Endothelial cell of umbilical vein (primary cell): ENCODE measurements around the gene F3. TPM values are rescaled to one million over a fixed set of nuclear protein-coding genes. Genes with fewer than 3 reads are reported as not detected.
A peak's percentile ranks its signal among the peaks of the same experiment; 100 is the strongest.

Source experiments
- BruUV-seq: library from RNA; stranded (reverse); fragments of 400-500 nt; replicated peaks from 2 replicates; lab custom pipeline; 2021; lab: Mats Ljungman, UMichigan
- CTCF ChIA-PET: fragments of 300-600, 350-600 bp; sonication (Branson Sonifier 250); formaldehyde crosslinking; loops from one replicate; lab custom pipeline; 2021; ENCODE audit warnings: antibody characterized with exemption, inconsistent platforms; lab: Charles Lee
- POLR2A ChIA-PET: fragments of 300-600, 350-600 bp; sonication (Branson Sonifier 250); formaldehyde crosslinking; loops from one replicate; lab custom pipeline; 2021; ENCODE audit warnings: antibody characterized with exemption, inconsistent platforms; lab: Charles Lee
- DNase-seq: peaks from one replicate; pipeline ENCODE4 v3.0.0-alpha.2; 2011; ENCODE audit warnings: low read depth, low spot score
- FAIRE-seq: peaks from 2 replicates; lab custom pipeline; 2011; peaks lifted over from hg19 to GRCh38; lab: Jason Lieb, UNC
- H2AFZ ChIP-seq: 2 replicates; pipeline ENCODE4 v1.6.0; 2012; ENCODE audit warnings: low read depth, low read length, control low read depth, inconsistent platforms
- H3K27ac ChIP-seq: 2 replicates; pipeline ENCODE4 v1.5.1; 2011; ENCODE audit warnings: low read depth, mild to moderate bottlenecking, control low read depth, low read length, moderate library complexity; ENCODE audit not compliant: insufficient read depth
- H3K27me3 ChIP-seq, 2 experiments: 2 replicates each; pipeline versions ENCODE4 v1.6.0 to v1.6.1; 2011; ENCODE audit warnings: low read length in 2 of 2, mixed read lengths in 1 of 2; ENCODE audit not compliant: control insufficient read depth in 2 of 2, insufficient read depth in 2 of 2
- H3K36me3 ChIP-seq, 2 experiments: 2 replicates in 1 of 2; 3 replicates in 1 of 2; pipeline ENCODE4 v1.5.1; 2011; ENCODE audit warnings: low read length in 2 of 2, mild to moderate bottlenecking in 1 of 2, moderate library complexity in 1 of 2; ENCODE audit not compliant: control insufficient read depth in 2 of 2, insufficient read depth in 2 of 2; ENCODE audit errors: extremely low read depth in 1 of 2
- H3K4me1 ChIP-seq: 3 replicates; pipeline ENCODE4 v1.5.1; 2011; ENCODE audit warnings: mild to moderate bottlenecking, low read length; ENCODE audit not compliant: control insufficient read depth, insufficient read depth; ENCODE audit errors: extremely low read depth
- H3K4me2 ChIP-seq: 2 replicates; pipeline ENCODE4 v1.6.1; 2011; ENCODE audit warnings: low read length, control low read depth, mixed read lengths; ENCODE audit not compliant: insufficient read depth
- H3K4me3 ChIP-seq, 3 experiments: fragments of 200-600 bp in 1 of 3; sonication (generic), shearing (Covaris generic) in 1 of 3; replicated peaks in 1 of 3; 2 replicates each; pipeline ENCODE4 v1.5.1; 2011 to 2016; ENCODE audit warnings: control low read depth in 3 of 3, low read length in 3 of 3, mild to moderate bottlenecking in 2 of 3, inconsistent platforms in 1 of 3, low read depth in 1 of 3, moderate library complexity in 1 of 3; ENCODE audit not compliant: insufficient read depth in 1 of 3
- H3K79me2 ChIP-seq: 2 replicates; pipeline ENCODE4 v1.6.0; 2012; ENCODE audit warnings: low read length, inconsistent platforms; ENCODE audit not compliant: control insufficient read depth, insufficient read depth
- H3K9ac ChIP-seq: replicated peaks from 2 replicates; pipeline ENCODE3; 2011; ENCODE audit warnings: low read length, control low read depth; ENCODE audit not compliant: insufficient read depth; ENCODE audit errors: extremely low read depth
- H3K9me1 ChIP-seq: replicated peaks from 3 replicates; pipeline ENCODE4 v1.6.0; 2011; ENCODE audit warnings: mild to moderate bottlenecking, low read length; ENCODE audit not compliant: control insufficient read depth, insufficient read depth; ENCODE audit errors: extremely low read depth
- H3K9me3 ChIP-seq: replicated peaks from 2 replicates; pipeline ENCODE4 v1.5.1; 2012; ENCODE audit warnings: low read length, inconsistent platforms; ENCODE audit not compliant: control insufficient read depth, insufficient read depth
- H4K20me1 ChIP-seq: replicated peaks from 2 replicates; pipeline ENCODE3; 2011; ENCODE audit warnings: mild to moderate bottlenecking, low read length; ENCODE audit not compliant: control insufficient read depth, insufficient read depth; ENCODE audit errors: extremely low read depth
- FOS ChIP-seq: IDR thresholded peaks from 2 replicates; pipeline ENCODE4 v1.6.1; 2011; ENCODE audit warnings: mild to moderate bottlenecking, low read length, moderate library complexity, borderline replicate concordance; ENCODE audit not compliant: insufficient read depth
- GATA2 ChIP-seq: IDR thresholded peaks from 2 replicates; pipeline ENCODE4 v1.7.0; 2011; ENCODE audit warnings: low read depth, mild to moderate bottlenecking, moderate library complexity, mixed read lengths, low read length; ENCODE audit not compliant: insufficient read length, insufficient read depth
- JUN ChIP-seq: IDR thresholded peaks from 2 replicates; pipeline ENCODE4 v1.6.1; 2011; ENCODE audit warnings: borderline replicate concordance, low read depth; ENCODE audit not compliant: insufficient read length, insufficient read depth
- MYC ChIP-seq: IDR thresholded peaks from one replicate; pipeline ENCODE4 v1.6.1; 2011; ENCODE audit warnings: mild to moderate bottlenecking, low read depth, low read length
- dilution Hi-C: fragments of 300-500 bp; cut with MboI; formaldehyde crosslinking; loops from one replicate; pipeline ENCODE4 v1.15.0; 2019; ENCODE audit warnings: low sequenced_read_pairs; ENCODE audit not compliant: extremely low pct_ligation_motif_present
- intact Hi-C: fragments of 100-400 bp; cut with micrococcal nuclease; formaldehyde crosslinking; loops from one replicate; pipeline ENCODE4 v1.10.0; 2022
- polyA plus RNA-seq, 4 experiments: library from polyadenylated mRNA; depleted of rRNA in 3 of 4; stranded (reverse) in 3 of 4; unstranded in 1 of 4; fragments of >200 nt; gene quantifications; 2 replicates each; pipeline versions ENCODE4 v1.2.1 to v1.2.3, GENCODE V29; 2011 to 2012; ENCODE audit warnings: missing spikeins in 1 of 4
- total RNA-seq: library from RNA; stranded (reverse); gene quantifications from 2 replicates; pipeline ENCODE4 v1.2.3, GENCODE V29; 2021
- TF ChIP-seq, protein P1 (sequence below), 2 donors: IDR thresholded peaks; 1 replicate in 1 of 2; 2 replicates in 1 of 2; pipeline ENCODE4 v1.5.1; 2011; ENCODE audit warnings: low read length in 2 of 2, mild to moderate bottlenecking in 2 of 2, moderate library complexity in 2 of 2, control low read depth in 1 of 2, inconsistent platforms in 1 of 2, low read depth in 1 of 2; ENCODE audit not compliant: insufficient read depth in 1 of 2; ENCODE audit errors: extremely low read depth in 1 of 2
- TF ChIP-seq, protein P2 (sequence below): IDR thresholded peaks from 2 replicates; pipeline ENCODE4 v1.6.1; 2011; ENCODE audit not compliant: insufficient read depth, insufficient read length

F3 gene
- total and polyA plus RNA-seq, 2 donors (not counting 3 experiments of a cell fraction or from before 2014, with no cell fraction given), result 1.2 to 2.3 TPM

DNA sequence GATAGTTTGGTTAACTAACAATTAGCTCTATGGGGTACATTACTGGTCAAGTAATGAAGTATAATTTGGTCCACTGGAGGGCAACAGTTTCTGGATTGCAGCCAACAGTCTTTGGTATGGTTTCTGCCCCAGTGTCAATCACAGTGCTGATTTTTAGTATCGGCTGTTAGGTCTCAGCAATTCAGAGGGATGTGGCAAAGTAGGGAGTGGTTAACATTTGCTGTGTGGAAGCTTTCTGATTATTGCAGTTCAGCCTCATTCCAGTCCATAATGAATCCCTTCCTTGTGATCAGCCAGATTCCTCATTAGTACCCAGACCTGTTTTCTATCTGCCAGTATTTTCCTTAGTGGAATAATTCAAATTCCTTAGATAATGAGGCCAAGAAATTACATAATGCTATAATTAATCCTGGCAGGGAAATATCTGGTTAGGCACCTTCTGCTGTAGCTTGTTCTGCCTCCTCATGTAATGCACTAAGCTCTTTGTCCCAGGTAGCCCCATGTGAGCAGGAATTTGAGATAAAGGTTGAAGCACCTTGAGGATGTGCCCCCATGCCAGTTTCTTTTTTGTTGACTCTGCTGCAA lies 14.0 kb downstream of the F3 start:
- Histone ChIP-seq H3K27me3 (no peaks in the 10 kb centered on the region), H3K9ac (no peak overlapping the region), H3K4me3 (no peak overlapping the region), H3K79me2 (no peaks in the 10 kb centered on the region), H3K4me2 (no peak overlapping the region), H3K36me3 (no peaks in the 10 kb centered on the region), H3K9me3 (no peaks in the 10 kb centered on the region), H3K4me1 (no peaks in the 10 kb centered on the region), H4K20me1 (no peaks in the 10 kb centered on the region), H3K9me1 (no peaks in the 10 kb centered on the region), H2AFZ (no peak overlapping the region), H3K27ac (no peak overlapping the region)
- FAIRE-seq (no peak), DNase-seq (peak; percentile 20)
- dilution Hi-C loops (loop anchor here (25.0 kb wide), 1 partner anchor 285 kb away; the partner anchor contains the start of gene SLC44A3), intact Hi-C loops (no loop called here)
- no TSS peak for BruUV-seq
- ChIA-PET CTCF (interaction anchor here (1.0 to 2.5 kb wide), 7 partner anchors 12 to 514 kb away, joined by 3 to 17 read pairs (median 5); no protein-coding TSS in a partner anchor), POLR2A (no interaction called here)
- TF ChIP-seq, protein P1, sequence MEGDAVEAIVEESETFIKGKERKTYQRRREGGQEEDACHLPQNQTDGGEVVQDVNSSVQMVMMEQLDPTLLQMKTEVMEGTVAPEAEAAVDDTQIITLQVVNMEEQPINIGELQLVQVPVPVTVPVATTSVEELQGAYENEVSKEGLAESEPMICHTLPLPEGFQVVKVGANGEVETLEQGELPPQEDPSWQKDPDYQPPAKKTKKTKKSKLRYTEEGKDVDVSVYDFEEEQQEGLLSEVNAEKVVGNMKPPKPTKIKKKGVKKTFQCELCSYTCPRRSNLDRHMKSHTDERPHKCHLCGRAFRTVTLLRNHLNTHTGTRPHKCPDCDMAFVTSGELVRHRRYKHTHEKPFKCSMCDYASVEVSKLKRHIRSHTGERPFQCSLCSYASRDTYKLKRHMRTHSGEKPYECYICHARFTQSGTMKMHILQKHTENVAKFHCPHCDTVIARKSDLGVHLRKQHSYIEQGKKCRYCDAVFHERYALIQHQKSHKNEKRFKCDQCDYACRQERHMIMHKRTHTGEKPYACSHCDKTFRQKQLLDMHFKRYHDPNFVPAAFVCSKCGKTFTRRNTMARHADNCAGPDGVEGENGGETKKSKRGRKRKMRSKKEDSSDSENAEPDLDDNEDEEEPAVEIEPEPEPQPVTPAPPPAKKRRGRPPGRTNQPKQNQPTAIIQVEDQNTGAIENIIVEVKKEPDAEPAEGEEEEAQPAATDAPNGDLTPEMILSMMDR (IDR thresholded peaks at IDR 0.05; ENCODE audit: extremely low read depth in 1 of 2, insufficient read depth in 1 of 2, low read depth in 1 of 2, low read length in 2 of 2), result peak in 1 of 2 donors; percentile 3
- TF ChIP-seq JUN, result no peak
- TF ChIP-seq MYC, result no peak
- TF ChIP-seq GATA2, result no peak
- no peak for TF ChIP-seq FOS
- TF ChIP-seq, protein P2, sequence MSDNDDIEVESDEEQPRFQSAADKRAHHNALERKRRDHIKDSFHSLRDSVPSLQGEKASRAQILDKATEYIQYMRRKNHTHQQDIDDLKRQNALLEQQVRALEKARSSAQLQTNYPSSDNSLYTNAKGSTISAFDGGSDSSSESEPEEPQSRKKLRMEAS, result no peak
